Glutamatergic neuron (in vitro differentiated cells): ENCODE data around the gene ELK1. TPM values are rescaled to one million over a fixed set of nuclear protein-coding genes. Genes with fewer than 3 reads are reported as not detected.
A peak's percentile ranks its signal among the peaks of the same experiment; 100 is the strongest.

Experiments
- DNase-seq: peaks from one replicate; pipeline ENCODE4 v3.0.0; 2022
- H3K27ac Mint-ChIP-seq: one replicate; pipeline ENCODE4 v1.8.0; 2020; ENCODE audit warnings: mild to moderate bottlenecking, mixed read lengths, inconsistent platforms; ENCODE audit not compliant: unreplicated experiment
- H3K27me3 Mint-ChIP-seq: one replicate; pipeline ENCODE4 v1.8.0; 2020; ENCODE audit warnings: mild to moderate bottlenecking, moderate library complexity, mixed read lengths, inconsistent platforms; ENCODE audit not compliant: unreplicated experiment
- H3K36me3 Mint-ChIP-seq: one replicate; pipeline ENCODE4 v1.8.0; 2020; ENCODE audit warnings: mild to moderate bottlenecking, mixed read lengths, inconsistent platforms; ENCODE audit not compliant: unreplicated experiment
- H3K4me1 Mint-ChIP-seq: one replicate; pipeline ENCODE4 v1.8.0; 2020; ENCODE audit warnings: mild to moderate bottlenecking, low read depth, mixed read lengths, inconsistent platforms; ENCODE audit not compliant: unreplicated experiment
- H3K4me3 Mint-ChIP-seq: one replicate; pipeline ENCODE4 v1.8.0; 2020; ENCODE audit warnings: mild to moderate bottlenecking, mixed read lengths, inconsistent platforms; ENCODE audit not compliant: unreplicated experiment
- H3K9me3 Mint-ChIP-seq: one replicate; pipeline ENCODE4 v1.8.0; 2020; ENCODE audit warnings: mild to moderate bottlenecking, moderate library complexity, mixed read lengths, inconsistent platforms; ENCODE audit not compliant: unreplicated experiment
- total RNA-seq: library from RNA; stranded (reverse); fragmentation: NEBNext Ultra II Directional; extraction: Animal tissue kit (Norgen Biotek cat#: 25700); gene quantifications from one replicate; pipeline ENCODE4 v1.2.1, GENCODE V29; 2021; ENCODE audit not compliant: unreplicated experiment
- TF ChIP-seq, protein P1 (sequence below): fragments of 200-600 bp; sonication (generic); IDR thresholded peaks from one replicate; pipeline ENCODE4 v1.5.0; 2021; ENCODE audit not compliant: partially characterized antibody, unreplicated experiment

Gene ELK1
- total RNA-seq, 1 donor from 2014 or later = 11.9 TPM

DNA sequence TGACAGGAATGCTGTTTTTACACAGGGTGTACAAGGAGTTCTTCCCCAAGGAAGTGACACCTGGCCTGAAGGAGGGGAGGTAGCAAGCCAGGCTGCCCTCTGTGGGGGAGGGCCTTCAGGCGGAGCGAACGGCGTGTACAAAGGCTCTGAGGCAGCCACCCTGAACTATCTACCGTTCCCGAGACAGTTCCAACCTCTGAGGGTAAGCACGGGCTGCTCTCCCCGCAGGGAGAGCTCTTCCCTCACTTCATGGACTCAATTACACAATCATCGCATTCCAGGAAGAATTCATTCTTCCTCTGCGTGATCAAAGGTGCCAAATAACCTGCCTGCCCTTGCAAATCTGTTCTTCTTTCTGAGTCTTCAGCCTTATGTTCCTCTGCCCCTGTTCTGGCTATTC lies 4.8 kb downstream of the ELK1 start:
- Mint-ChIP-seq H3K36me3 (peaks cover 3% of the 10 kb centered on the region), H3K27ac (no peak overlapping the region), H3K4me3 (no peak overlapping the region), H3K9me3 (no peaks in the 10 kb centered on the region), H3K4me1 (peaks cover 11% of the 10 kb centered on the region), H3K27me3 (peaks cover 1% of the 10 kb centered on the region)
- TF ChIP-seq, protein P1, sequence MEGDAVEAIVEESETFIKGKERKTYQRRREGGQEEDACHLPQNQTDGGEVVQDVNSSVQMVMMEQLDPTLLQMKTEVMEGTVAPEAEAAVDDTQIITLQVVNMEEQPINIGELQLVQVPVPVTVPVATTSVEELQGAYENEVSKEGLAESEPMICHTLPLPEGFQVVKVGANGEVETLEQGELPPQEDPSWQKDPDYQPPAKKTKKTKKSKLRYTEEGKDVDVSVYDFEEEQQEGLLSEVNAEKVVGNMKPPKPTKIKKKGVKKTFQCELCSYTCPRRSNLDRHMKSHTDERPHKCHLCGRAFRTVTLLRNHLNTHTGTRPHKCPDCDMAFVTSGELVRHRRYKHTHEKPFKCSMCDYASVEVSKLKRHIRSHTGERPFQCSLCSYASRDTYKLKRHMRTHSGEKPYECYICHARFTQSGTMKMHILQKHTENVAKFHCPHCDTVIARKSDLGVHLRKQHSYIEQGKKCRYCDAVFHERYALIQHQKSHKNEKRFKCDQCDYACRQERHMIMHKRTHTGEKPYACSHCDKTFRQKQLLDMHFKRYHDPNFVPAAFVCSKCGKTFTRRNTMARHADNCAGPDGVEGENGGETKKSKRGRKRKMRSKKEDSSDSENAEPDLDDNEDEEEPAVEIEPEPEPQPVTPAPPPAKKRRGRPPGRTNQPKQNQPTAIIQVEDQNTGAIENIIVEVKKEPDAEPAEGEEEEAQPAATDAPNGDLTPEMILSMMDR = no peak
- DNase-seq = no peak

DNA sequence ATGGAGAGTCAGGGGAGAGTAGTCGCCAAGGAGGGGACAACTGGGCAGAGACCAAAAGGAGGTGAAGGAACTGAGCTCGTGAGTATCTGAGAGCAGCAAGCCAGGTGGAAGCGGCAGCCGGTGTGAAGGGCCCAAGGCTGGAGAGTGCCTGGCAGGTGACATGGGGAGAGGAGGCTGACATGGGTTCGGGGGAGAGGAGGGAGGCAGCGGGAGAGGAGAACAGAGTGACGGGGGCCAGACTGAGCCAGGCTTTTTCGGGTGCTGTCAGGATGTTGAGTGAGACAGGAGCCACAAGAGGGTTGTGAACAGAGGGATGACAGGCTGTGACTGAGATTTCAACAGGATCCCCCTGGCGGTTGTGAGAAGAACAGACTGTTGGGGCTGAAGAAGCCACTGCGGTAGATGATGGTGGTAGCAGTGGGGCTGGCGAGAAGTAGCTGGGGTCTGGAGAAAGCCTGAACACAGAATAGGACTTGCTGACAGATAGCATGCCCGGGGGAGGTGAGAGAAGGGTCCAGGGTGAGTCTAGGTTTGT lies 5.7 kb downstream of the ELK1 start:
- TF ChIP-seq, protein P1 = peak; percentile 64
- peaks cover 11% of the 10 kb centered on the region for H3K4me1 Mint-ChIP-seq
- peaks cover 12% of the 10 kb centered on the region for H3K36me3 Mint-ChIP-seq
- peak overlapping the region; percentile 8 for H3K4me3 Mint-ChIP-seq
- H3K27ac Mint-ChIP-seq = peak overlapping the region; percentile 52
- peaks cover 1% of the 10 kb centered on the region for H3K27me3 Mint-ChIP-seq
- peaks cover 2% of the 10 kb centered on the region for H3K9me3 Mint-ChIP-seq
- DNase-seq = no peak

DNA sequence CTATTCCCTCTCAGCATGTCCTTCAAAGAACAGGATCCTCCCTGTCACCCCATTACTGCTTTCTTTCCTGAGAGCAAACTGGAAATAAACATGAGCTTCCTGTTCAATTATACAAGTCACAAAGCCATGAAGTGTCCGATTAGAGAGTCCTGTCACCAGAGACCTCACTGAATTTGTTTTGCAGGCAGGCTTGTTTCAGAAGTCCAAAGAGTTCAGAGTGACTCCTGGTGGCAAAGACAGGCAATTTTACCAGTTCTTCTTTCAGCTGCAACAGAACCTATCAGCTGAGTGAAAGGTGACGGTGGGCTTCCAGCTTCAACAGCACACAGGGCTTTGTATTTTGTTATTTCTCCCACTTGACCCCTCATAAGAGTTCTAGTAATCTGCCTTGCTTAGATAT lies 6.4 kb downstream of the ELK1 start:
- H3K36me3 Mint-ChIP-seq = peaks cover 14% of the 10 kb centered on the region

DNA sequence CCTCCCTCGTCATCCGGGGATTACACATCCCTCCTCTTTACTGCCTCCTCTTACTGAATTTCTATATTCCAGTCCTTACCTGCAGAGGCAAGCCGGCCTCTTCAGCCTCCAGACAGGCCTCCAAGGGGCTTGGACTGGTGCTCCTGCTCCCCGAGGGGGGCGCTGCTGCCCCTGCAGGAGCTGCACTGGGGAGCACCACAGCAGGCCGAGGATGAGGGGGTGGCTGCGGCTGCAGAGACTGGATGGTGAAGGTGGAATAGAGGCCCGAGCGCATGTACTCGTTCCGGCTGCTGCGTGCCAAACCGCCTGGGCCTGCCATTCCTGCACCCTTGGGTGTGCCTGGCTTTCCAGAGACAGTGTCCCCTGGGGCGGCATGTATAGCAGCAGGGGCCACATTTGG lies 11.5 kb downstream of the ELK1 start:
- TF ChIP-seq, protein P1 = no peak
- Mint-ChIP-seq H3K27me3 (no peaks in the 10 kb centered on the region), H3K36me3 (peaks cover 14% of the 10 kb centered on the region), H3K9me3 (peaks cover 4% of the 10 kb centered on the region), H3K27ac (no peak overlapping the region), H3K4me3 (no peak overlapping the region), H3K4me1 (no peaks in the 10 kb centered on the region)
- no peak for DNase-seq

More for the DNA sequence above, 6.4 kb downstream of the ELK1 start:
- no peak for DNase-seq
- Mint-ChIP-seq H3K4me3 (no peak overlapping the region), H3K9me3 (peaks cover 2% of the 10 kb centered on the region), H3K27me3 (peaks cover 1% of the 10 kb centered on the region), H3K4me1 (peaks cover 7% of the 10 kb centered on the region), H3K27ac (peak overlapping the region; percentile 52)
- TF ChIP-seq, protein P1 = no peak

DNA sequence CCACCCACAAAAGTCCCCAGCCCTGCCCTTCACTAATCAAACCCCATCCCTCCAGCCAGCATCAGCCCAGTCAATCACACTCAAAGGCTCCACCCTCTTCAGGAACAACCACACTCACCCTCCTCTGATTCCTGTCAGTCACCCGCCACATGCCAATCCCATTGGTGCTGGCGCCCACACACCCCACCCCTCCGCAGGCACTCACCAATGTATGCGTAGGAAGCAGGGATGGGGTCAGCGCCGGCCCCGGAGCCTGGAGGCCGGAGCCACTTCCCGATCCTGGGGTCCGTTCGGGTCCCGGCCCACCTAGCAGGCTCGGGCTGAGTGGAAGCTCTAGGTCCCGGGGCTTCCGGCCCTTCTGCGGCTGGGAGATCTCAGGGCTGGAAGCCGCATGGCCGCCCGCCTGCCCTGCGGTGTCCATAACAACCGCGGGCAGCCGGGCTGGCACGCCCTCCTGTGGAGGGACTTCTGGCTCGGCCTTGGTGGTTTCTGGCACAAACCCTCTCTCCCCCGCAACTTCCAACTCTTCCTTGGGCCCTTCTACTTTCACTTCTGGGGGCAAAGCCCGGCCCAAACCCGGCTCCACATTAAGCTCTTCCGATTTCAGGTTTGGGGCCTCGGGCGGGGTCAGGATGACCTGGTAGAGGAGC lies 12.7 kb downstream of the ELK1 start:
- Mint-ChIP-seq H3K36me3 (peaks cover 14% of the 10 kb centered on the region), H3K4me3 (no peak overlapping the region), H3K27ac (no peak overlapping the region), H3K27me3 (no peaks in the 10 kb centered on the region), H3K4me1 (no peaks in the 10 kb centered on the region), H3K9me3 (peaks cover 4% of the 10 kb centered on the region)
- TF ChIP-seq, protein P1 = no peak
- DNase-seq = no peak
